Osteoblast (primary cell): ENCODE results near the gene UXT. TPM values are rescaled to one million over a fixed set of nuclear protein-coding genes. Genes with fewer than 3 reads are reported as not detected.
"Not testable (repeated sequence)": the region's sequence is repeated elsewhere in the genome, so short reads cannot be mapped to it uniquely, and the experiment has no call there.

Experiments used
- DNase-seq: peaks from one replicate; pipeline ENCODE4 v3.0.0; 2011; ENCODE audit warnings: low spot score, mixed read lengths; ENCODE audit not compliant: insufficient read length; ENCODE audit errors: missing footprints
- H2AFZ ChIP-seq: 2 replicates; pipeline ENCODE4 v1.6.0; 2011; ENCODE audit warnings: mild to moderate bottlenecking, low read length
- H3K27ac ChIP-seq: 2 replicates; pipeline ENCODE4 v1.5.1; 2011; ENCODE audit warnings: mild to moderate bottlenecking, low read depth, low read length, moderate library complexity
- H3K27me3 ChIP-seq: 2 replicates; pipeline ENCODE4 v1.6.0; 2012; ENCODE audit warnings: mild to moderate bottlenecking, control low read depth, inconsistent platforms, low read length, moderate library complexity; ENCODE audit not compliant: insufficient read depth
- H3K36me3 ChIP-seq: 2 replicates; pipeline ENCODE4 v1.5.1; 2011; ENCODE audit warnings: mild to moderate bottlenecking, low read length, control low read depth, moderate library complexity; ENCODE audit not compliant: insufficient read depth
- H3K4me1 ChIP-seq: 2 replicates; pipeline ENCODE4 v1.5.1; 2011; ENCODE audit warnings: mild to moderate bottlenecking, low read length, control low read depth, moderate library complexity; ENCODE audit not compliant: insufficient read depth
- H3K4me2 ChIP-seq: 2 replicates; pipeline ENCODE4 v1.6.0; 2011; ENCODE audit warnings: mild to moderate bottlenecking, low read length; ENCODE audit not compliant: insufficient read depth
- H3K4me3 ChIP-seq: fragments of 200-600 bp; sonication (generic); 3 replicates; pipeline ENCODE4 v1.5.1; 2012; ENCODE audit warnings: mild to moderate bottlenecking, low read length, inconsistent platforms; ENCODE audit not compliant: insufficient read depth
- H3K79me2 ChIP-seq: 2 replicates; pipeline ENCODE4 v1.6.0; 2012; ENCODE audit warnings: mild to moderate bottlenecking, low read length, control low read depth, inconsistent platforms; ENCODE audit not compliant: insufficient read depth
- H3K9me3 ChIP-seq: 2 replicates; pipeline ENCODE4 v1.5.1; 2011; ENCODE audit warnings: low read depth, low read length, control low read depth
- H4K20me1 ChIP-seq: 2 replicates; pipeline ENCODE4 v1.6.0; 2012; ENCODE audit warnings: mild to moderate bottlenecking, low read length, control low read depth; ENCODE audit not compliant: insufficient read depth
- total RNA-seq: library from RNA; depleted of rRNA; stranded (reverse); fragments of >200 nt; gene quantifications from 2 replicates; pipeline ENCODE4 v1.2.3, GENCODE V29; 2012
- TF ChIP-seq, protein P1 (sequence below): IDR thresholded peaks from 2 replicates; pipeline ENCODE4 v1.5.1; 2011; ENCODE audit warnings: mild to moderate bottlenecking, low read depth, low read length, moderate library complexity; ENCODE audit errors: extremely low read depth

Gene UXT
- total RNA-seq, 1 donor: 93.4 TPM

GRCh38 chrX:47605024-47605423, 54.0 kb downstream of the UXT start:
- Histone ChIP-seq H3K27me3 (peaks cover 4% of the 10 kb centered on the region), H3K4me2 (no peak overlapping the region), H3K79me2 (no peaks in the 10 kb centered on the region), H4K20me1 (no peaks in the 10 kb centered on the region), H2AFZ (no peak overlapping the region), H3K4me3 (no peak overlapping the region), H3K9me3 (no peaks in the 10 kb centered on the region), H3K27ac (no peak overlapping the region), H3K36me3 (no peaks in the 10 kb centered on the region), H3K4me1 (no peaks in the 10 kb centered on the region)
- TF ChIP-seq, protein P1, sequence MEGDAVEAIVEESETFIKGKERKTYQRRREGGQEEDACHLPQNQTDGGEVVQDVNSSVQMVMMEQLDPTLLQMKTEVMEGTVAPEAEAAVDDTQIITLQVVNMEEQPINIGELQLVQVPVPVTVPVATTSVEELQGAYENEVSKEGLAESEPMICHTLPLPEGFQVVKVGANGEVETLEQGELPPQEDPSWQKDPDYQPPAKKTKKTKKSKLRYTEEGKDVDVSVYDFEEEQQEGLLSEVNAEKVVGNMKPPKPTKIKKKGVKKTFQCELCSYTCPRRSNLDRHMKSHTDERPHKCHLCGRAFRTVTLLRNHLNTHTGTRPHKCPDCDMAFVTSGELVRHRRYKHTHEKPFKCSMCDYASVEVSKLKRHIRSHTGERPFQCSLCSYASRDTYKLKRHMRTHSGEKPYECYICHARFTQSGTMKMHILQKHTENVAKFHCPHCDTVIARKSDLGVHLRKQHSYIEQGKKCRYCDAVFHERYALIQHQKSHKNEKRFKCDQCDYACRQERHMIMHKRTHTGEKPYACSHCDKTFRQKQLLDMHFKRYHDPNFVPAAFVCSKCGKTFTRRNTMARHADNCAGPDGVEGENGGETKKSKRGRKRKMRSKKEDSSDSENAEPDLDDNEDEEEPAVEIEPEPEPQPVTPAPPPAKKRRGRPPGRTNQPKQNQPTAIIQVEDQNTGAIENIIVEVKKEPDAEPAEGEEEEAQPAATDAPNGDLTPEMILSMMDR: no peak
- DNase-seq: no peak

DNA sequence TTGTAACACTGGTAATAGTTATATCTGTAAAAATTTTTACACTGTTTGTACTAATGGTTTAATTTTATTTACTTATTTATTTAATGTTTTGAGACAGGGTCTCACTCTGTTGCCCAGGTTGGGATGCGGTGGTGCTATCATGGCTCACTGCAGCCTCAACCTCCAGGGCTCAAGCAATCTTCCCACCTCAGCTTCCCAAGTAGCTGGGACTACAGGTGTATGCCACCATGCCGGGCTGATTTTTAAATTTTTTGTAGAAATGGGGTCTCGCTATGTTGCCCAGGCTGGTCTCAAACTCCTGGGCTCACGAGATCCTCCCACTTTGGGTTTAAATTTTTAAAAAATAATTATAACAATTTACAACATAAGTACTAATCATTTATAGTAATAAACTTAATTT, 55.9 kb downstream of the UXT start:
- not testable (repeated sequence) for H3K4me3 ChIP-seq, H3K27ac ChIP-seq, H4K20me1 ChIP-seq, DNase-seq, H3K27me3 ChIP-seq, H3K79me2 ChIP-seq, H3K9me3 ChIP-seq, H3K4me2 ChIP-seq, H3K4me1 ChIP-seq, H3K36me3 ChIP-seq, H2AFZ ChIP-seq

Other genes with a start within 250 kb of the UXT start
- 9.0 and 9.1 TPM in 2 replicates for gene ZNF41, start 176.0 kb downstream of the UXT start, total RNA-seq
- gene ARAF, start 98.0 kb downstream of the UXT start, total RNA-seq: 18.9 and 21.0 TPM in 2 replicates
- 904 and 922 TPM in 2 replicates for gene TIMP1, start 76.7 kb downstream of the UXT start, total RNA-seq
- under 0.01 TPM in 2 replicates for gene SYN1, start 39.3 kb downstream of the UXT start, total RNA-seq
- gene CFP, start 29.2 kb downstream of the UXT start, total RNA-seq: 0.29 and 0.36 TPM in 2 replicates
- 36.2 and 37.6 TPM in 2 replicates for gene ELK1, start 8.6 kb downstream of the UXT start, total RNA-seq
- 5.8 and 7.7 TPM in 2 replicates for gene ZNF81, start 177.7 kb upstream of the UXT start, total RNA-seq